VCaP (cell line): Measurements from ENCODE around the gene TCF12.

Source experiments
- H3K27ac ChIP-seq: fragments of 450-650 bp; 2 replicates; pipeline ENCODE4 v1.5.1; 2017
- CTCF ChIP-seq: fragments of 450-650 bp; conservative IDR thresholded peaks from 2 replicates; pipeline ENCODE4 v1.5.1; 2017; ENCODE audit warnings: mild to moderate bottlenecking, moderate library complexity

The TCF12 gene

GRCh38 chr15:57018151-57018550, 99.7 kb downstream of the TCF12 start:
- H3K27ac ChIP-seq = no peak overlapping the region
- no peak for TF ChIP-seq CTCF

GRCh38 chr15:57019496-57020160, 101.2 kb downstream of the TCF12 start:
- no peak overlapping the region for H3K27ac ChIP-seq
- TF ChIP-seq CTCF = no peak

- TF ChIP-seq CTCF = no peak
- H3K27ac ChIP-seq = no peak overlapping the region
These were observed 107.0 kb downstream of the TCF12 start for GRCh38 chr15:57025264-57025926.

GRCh38 chr15:57026016-57026592, 107.7 kb downstream of the TCF12 start:
- no peak overlapping the region for H3K27ac ChIP-seq
- no peak for TF ChIP-seq CTCF

- H3K27ac ChIP-seq = no peak overlapping the region
- TF ChIP-seq CTCF = no peak
These were observed 109.2 kb downstream of the TCF12 start for GRCh38 chr15:57027596-57027995.

- no peak overlapping the region for H3K27ac ChIP-seq
These were observed 109.7 kb downstream of the TCF12 start for GRCh38 chr15:57028176-57028575.

More at GRCh38 chr15:57028176-57028575, 109.7 kb downstream of the TCF12 start:
- no peak for TF ChIP-seq CTCF
